Measurements from ENCODE around the gene KCNK13.
"Not testable (repeated sequence)": the region's sequence is repeated elsewhere in the genome, so short reads cannot be mapped to it uniquely, and the experiment has no call there.

KCNK13 gene

DNA sequence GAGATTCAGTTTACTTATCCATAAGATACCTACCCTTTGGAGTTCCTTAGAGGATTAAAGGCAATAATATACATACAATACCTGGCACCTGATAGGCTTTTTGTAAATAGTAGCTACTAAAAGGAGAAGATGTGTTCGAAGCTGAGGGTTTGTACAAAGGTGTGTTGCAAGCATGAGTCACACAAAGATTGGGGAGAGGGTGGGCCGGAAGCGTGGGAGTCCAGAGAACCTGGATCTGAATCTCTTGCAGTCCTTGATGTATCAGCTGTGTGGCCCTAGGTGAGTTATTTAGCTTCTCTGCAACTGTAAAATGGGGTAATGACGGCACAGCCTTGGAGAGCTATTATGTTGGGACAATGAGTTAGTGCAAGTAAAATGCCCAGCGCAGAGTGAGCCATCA lies 132.9 kb downstream of the KCNK13 start:
- no peak for DNase-seq

DNA sequence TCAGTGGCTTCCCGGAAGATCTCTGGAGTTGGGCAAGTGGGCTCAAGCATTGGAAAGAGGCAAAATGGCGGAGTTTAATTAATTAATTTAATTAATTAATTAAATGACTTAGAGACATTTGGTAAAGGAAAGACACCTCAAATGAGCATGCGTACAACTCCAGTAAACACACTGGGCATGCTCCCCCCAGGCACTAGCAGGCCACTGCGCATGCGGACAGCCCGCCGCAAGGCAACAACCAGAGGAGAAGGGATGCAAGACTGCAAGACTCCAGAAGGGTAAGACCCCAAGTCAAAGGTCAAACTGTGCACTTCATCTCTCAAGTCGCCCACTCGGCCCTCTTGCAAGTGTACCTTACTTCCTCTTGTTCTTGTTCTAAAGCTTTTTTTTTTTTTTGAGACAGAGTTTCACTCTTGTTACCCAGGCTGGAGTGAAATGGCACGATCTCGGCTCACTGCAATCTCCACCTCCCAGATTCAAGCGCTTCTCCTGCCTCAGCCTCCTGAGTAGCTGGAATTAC lies 136.8 kb downstream of the KCNK13 start:
- DNase-seq, result no peak

DNA sequence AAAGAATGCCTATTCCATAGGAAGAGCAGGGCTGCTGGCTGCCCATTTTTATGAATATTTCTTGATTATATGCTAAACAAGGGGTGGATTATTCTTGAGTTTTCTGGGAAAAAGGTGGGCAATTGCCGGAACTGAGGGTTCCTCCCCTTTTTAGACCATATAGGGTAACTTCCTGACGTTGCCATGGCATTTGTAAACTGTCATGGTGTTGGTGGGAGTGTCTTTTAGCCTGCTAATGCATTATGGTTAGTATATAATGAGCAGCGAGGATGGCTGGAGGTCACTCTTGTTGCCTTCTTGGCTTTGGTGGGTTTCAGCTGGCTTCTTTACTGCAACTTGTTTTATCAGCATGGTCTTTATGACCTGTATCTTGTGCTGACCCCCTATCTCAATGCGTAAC lies 138.8 kb downstream of the KCNK13 start:
- not testable (repeated sequence) for DNase-seq

DNA sequence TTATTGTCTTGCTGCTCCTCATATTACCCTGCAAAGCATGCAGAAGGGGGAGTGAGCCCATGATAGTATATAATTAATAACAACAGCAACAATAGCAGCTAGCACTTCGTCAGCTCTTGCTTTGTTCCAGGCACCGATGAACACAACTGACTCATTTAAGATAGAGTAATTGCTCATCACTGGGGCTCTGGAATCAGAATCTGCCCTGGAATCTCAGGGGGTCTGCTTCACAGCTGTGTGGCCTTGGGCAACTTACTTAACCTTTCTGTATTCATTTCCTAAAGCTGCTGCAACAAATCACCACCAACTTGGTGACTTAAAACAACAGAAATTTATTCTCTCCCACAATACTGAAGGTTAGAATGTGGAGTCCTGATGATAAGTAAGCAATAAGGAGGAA lies 139.6 kb downstream of the KCNK13 start:
- DNase-seq, result no peak

DNA sequence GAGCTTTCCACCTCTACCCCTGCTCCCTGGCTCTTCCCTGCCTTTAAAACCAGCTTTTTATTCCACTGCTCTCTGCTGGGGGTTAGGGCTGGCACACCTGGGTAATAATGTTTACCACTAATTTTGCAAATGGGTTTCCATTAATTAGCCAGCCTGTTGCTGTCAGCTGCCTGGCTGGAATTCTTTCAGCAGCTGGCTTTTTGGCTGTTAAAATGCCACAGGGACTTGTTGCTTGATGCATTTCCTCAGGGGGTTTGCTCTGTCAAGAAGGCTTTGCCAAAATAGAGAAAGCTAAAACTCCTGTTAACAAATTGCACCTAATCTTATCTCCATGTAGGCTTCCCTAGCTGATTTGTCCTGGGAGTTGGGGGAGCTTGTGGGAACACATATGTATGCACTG lies 142.7 kb downstream of the KCNK13 start:
- DNase-seq, result no peak

DNA sequence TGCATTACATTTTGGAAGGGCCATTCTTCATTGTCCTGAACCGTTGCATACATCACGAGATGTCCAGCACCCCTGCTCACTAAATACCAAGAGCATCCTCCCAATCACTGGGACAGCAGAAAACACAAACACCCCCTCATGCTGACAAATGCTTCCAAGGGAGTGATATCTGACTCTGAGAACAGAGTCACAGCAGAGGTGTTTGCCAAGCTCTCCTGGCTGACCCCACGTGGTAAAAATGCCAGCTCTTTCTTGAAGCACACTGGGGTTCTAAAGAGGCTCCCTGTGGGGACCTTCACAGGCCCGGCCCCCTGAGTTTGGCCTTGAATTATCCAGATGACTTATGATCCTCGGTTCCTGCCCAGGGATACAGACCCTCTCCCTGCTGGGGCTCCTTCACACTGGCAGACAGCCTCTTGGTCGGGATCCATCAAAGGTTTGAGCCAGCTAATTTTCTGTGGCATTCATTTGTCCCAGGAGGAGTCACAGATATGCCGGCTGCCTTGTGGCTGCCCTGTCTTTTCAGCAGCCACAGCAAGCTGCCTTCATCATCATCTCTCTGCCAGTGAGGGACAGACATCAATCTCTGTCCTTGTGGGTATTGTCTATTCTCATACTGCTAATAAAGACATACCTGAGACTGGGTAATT lies 151.4 kb downstream of the KCNK13 start:
- DNase-seq, result no peak

DNA sequence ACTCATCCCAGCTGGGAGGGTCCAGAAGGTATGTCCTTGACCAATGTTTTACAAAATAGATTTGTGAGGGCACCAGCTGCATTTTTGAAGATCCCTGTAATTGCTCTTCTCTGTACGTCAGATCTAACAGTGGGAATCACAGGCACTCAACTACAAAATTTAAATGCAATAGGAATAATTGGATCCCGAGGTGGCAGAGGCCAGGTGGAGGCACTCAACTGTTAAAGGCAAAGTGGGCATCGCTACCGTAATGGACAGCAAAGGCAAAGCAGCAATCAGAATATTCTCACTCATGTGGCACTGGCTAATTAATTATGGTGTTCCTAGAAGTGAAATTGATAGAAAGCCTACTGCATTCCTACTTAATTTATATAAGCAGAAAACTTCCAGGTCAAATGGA lies 166.7 kb downstream of the KCNK13 start:
- DNase-seq, result no peak

DNA sequence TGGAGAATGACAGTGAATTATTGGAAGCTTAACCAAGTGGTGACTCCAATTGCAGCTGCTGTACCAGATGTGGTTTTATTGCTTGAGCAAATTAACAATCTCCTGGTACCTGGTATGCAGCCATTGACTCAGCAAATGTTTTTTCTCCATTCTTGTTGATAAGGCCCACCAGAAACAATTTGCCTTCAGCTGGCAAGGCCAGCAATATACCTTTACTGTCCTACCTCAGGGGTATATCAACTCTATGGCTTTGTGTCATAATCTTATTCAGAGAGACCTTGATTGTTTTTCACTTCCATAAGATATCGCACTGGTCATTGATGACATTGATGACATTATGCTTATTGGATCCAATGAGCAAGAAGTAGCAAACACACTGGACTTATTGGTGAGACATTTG lies 168.1 kb downstream of the KCNK13 start:
- not testable (repeated sequence) for DNase-seq

Data from effector CD8-positive, alpha-beta T cell (primary cell).